A673 (cell line): ENCODE data around the gene TMCC1.

Experiments used
- CTCF ChIP-seq: fragments of 300-800, 200-600 bp; sonication (generic); conservative IDR thresholded peaks from 2 replicates; pipeline ENCODE4 v1.5.1; 2017; ENCODE audit warnings: low read depth, mild to moderate bottlenecking, antibody characterized with exemption, low read length, moderate library complexity, mixed read lengths
- EZH2 ChIP-seq: fragments of 200-600 bp; sonication (generic); IDR thresholded peaks from 2 replicates; pipeline ENCODE4 v1.6.1; 2017; ENCODE audit warnings: borderline replicate concordance, low read depth, mild to moderate bottlenecking, mixed read lengths, antibody characterized with exemption, low read length; ENCODE audit not compliant: poor library complexity, severe bottlenecking

- TF ChIP-seq CTCF (no peak), EZH2 (no peak)
Measured at GRCh38 chr3:129773691-129774663, 119.5 kb downstream of the TMCC1 start.
